H1 (cell line): ENCODE results near the gene WDR54. TPM values are rescaled to one million over a fixed set of nuclear protein-coding genes. Genes with fewer than 3 reads are reported as not detected.

Experiments used
- CTCF ChIA-PET: fragments of 300-600 bp; sonication (Branson Sonifier 250); formaldehyde crosslinking; loops from one replicate; lab custom pipeline; 2021; ENCODE audit not compliant: partially characterized antibody; lab: Charles Lee
- POLR2A ChIA-PET: fragments of 300-600 bp; sonication (Branson Sonifier 250); formaldehyde crosslinking; loops from one replicate; lab custom pipeline; 2021; ENCODE audit warnings: inconsistent platforms; ENCODE audit not compliant: partially characterized antibody; lab: Charles Lee
- DNase-seq, 2 experiments: peaks; one replicate each; pipeline versions ENCODE4 v3.0.0 to v3.0.0-alpha.2; 2010 to 2022; ENCODE audit warnings: low spot score in 2 of 2, low read depth in 1 of 2, mixed read lengths in 1 of 2
- FAIRE-seq: peaks from 2 replicates; lab custom pipeline; 2011; peaks lifted over from hg19 to GRCh38; lab: Jason Lieb, UNC
- H2AFZ ChIP-seq: 2 replicates; pipeline ENCODE4 v1.8.1; 2012; ENCODE audit warnings: low read length, inconsistent platforms
- H2AK5ac ChIP-seq: 2 replicates; pipeline ENCODE4 v1.6.1; 2013; ENCODE audit warnings: low read depth, low read length
- H2BK120ac ChIP-seq: replicated peaks from 2 replicates; pipeline ENCODE3; 2013; ENCODE audit warnings: low read depth, low read length, inconsistent platforms
- H2BK12ac ChIP-seq: 2 replicates; pipeline ENCODE4 v1.6.1; 2013; ENCODE audit warnings: low read depth, low read length
- H2BK15ac ChIP-seq: 2 replicates; pipeline ENCODE4 v1.6.1; 2013; ENCODE audit warnings: low read length
- H2BK20ac ChIP-seq: 2 replicates; pipeline ENCODE4 v1.6.1; 2013; ENCODE audit warnings: low read length
- H2BK5ac ChIP-seq: 2 replicates; pipeline ENCODE4 v1.6.1; 2013; ENCODE audit warnings: low read depth, low read length
- H3K14ac ChIP-seq: 2 replicates; pipeline ENCODE4 v1.6.1; 2013; ENCODE audit warnings: inconsistent platforms; ENCODE audit not compliant: insufficient read length
- H3K18ac ChIP-seq: 2 replicates; pipeline ENCODE4 v1.6.1; 2013; ENCODE audit warnings: low read length; ENCODE audit errors: extremely low read depth
- H3K23ac ChIP-seq: 2 replicates; pipeline ENCODE4 v1.6.1; 2013; ENCODE audit warnings: inconsistent platforms; ENCODE audit not compliant: insufficient read length
- H3K23me2 ChIP-seq: 2 replicates; pipeline ENCODE4 v1.6.1; 2013; ENCODE audit warnings: low read depth, low read length
- H3K27ac ChIP-seq: 2 replicates; pipeline ENCODE4 v1.6.1; 2011; ENCODE audit warnings: low read depth, low read length, inconsistent platforms
- H3K27me3 ChIP-seq, 4 experiments: replicated peaks in 1 of 4; 1 replicate in 1 of 4; 2 replicates in 3 of 4; pipeline versions ENCODE4 v1.6.1 to v1.8.1; 2011 to 2013; ENCODE audit warnings: low read length in 3 of 4, mild to moderate bottlenecking in 3 of 4, inconsistent platforms in 2 of 4, mixed read lengths in 2 of 4, moderate library complexity in 1 of 4; ENCODE audit not compliant: control insufficient read depth in 3 of 4, insufficient read depth in 3 of 4; ENCODE audit errors: extremely low read depth in 1 of 4
- H3K36me3 ChIP-seq, 4 experiments: 2 replicates each; pipeline versions ENCODE4 v1.6.1 to v1.8.1; 2011 to 2013; ENCODE audit warnings: mild to moderate bottlenecking in 4 of 4, low read length in 3 of 4, moderate library complexity in 2 of 4, control low read depth in 1 of 4, inconsistent platforms in 1 of 4; ENCODE audit not compliant: insufficient read depth in 4 of 4, control insufficient read depth in 2 of 4
- H3K4ac ChIP-seq: replicated peaks from 2 replicates; pipeline ENCODE3; 2013; ENCODE audit warnings: low read length, low read depth, mixed read lengths, inconsistent platforms; ENCODE audit not compliant: insufficient read length
- H3K4me1 ChIP-seq, 4 experiments: replicated peaks in 1 of 4; 1 replicate in 1 of 4; 2 replicates in 3 of 4; pipeline versions ENCODE4 v1.6.1 to v1.8.1; 2011 to 2013; ENCODE audit warnings: low read length in 3 of 4, inconsistent platforms in 2 of 4, mixed read lengths in 1 of 4; ENCODE audit not compliant: insufficient read depth in 4 of 4, control insufficient read depth in 3 of 4
- H3K4me2 ChIP-seq, 2 experiments: 2 replicates each; pipeline versions ENCODE4 v1.6.1 to v1.8.1; 2011 to 2013; ENCODE audit warnings: low read depth in 2 of 2, low read length in 2 of 2, control low read depth in 1 of 2, inconsistent platforms in 1 of 2, mild to moderate bottlenecking in 1 of 2; ENCODE audit not compliant: insufficient read depth in 1 of 2
- H3K4me3 ChIP-seq, 4 experiments: fragments of 200-600, 300-600 bp in 1 of 4; sonication (generic), shearing (Covaris generic), sonication (Bioruptor Twin) in 1 of 4; 2 replicates each; pipeline versions ENCODE4 v1.5.1 to v1.8.1; 2011 to 2016; ENCODE audit warnings: low read length in 4 of 4, low read depth in 3 of 4, control low read depth in 2 of 4, inconsistent platforms in 2 of 4, mild to moderate bottlenecking in 2 of 4, mixed read lengths in 1 of 4, moderate library complexity in 1 of 4; ENCODE audit not compliant: insufficient read depth in 2 of 4; ENCODE audit errors: extremely low read depth in 1 of 4
- H3K56ac ChIP-seq: replicated peaks from 2 replicates; pipeline ENCODE3; 2013; ENCODE audit warnings: low read depth, mild to moderate bottlenecking, mixed read lengths, low read length, inconsistent platforms; ENCODE audit not compliant: insufficient read length
- H3K79me1 ChIP-seq: 2 replicates; pipeline ENCODE4 v1.6.1; 2013; ENCODE audit warnings: low read depth, low read length, control low read depth
- H3K79me2 ChIP-seq, 2 experiments: 2 replicates each; pipeline versions ENCODE4 v1.6.1 to v1.8.1; 2012 to 2013; ENCODE audit warnings: low read length in 2 of 2, mild to moderate bottlenecking in 2 of 2, inconsistent platforms in 1 of 2; ENCODE audit not compliant: insufficient read depth in 2 of 2, control insufficient read depth in 1 of 2
- H3K9ac ChIP-seq, 4 experiments: replicated peaks in 1 of 4; 1 replicate in 1 of 4; 2 replicates in 3 of 4; pipeline versions ENCODE4 v1.6.1 to v1.8.1; 2011 to 2013; ENCODE audit warnings: low read depth in 3 of 4, low read length in 3 of 4, control low read depth in 2 of 4, mild to moderate bottlenecking in 2 of 4, moderate library complexity in 2 of 4, inconsistent platforms in 1 of 4; ENCODE audit errors: extremely low read depth in 1 of 4
- H3K9me3 ChIP-seq, 2 experiments: 2 replicates each; pipeline versions ENCODE4 v1.6.1 to v1.8.1; 2012 to 2013; ENCODE audit warnings: mild to moderate bottlenecking in 2 of 2, moderate library complexity in 2 of 2, control low read depth in 1 of 2, inconsistent platforms in 1 of 2, low read depth in 1 of 2, low read length in 1 of 2, mixed read lengths in 1 of 2; ENCODE audit not compliant: insufficient read depth in 2 of 2
- H4K20me1 ChIP-seq, 2 experiments: replicated peaks in 1 of 2; 2 replicates each; pipeline versions ENCODE3 to v1.8.1; 2011 to 2013; ENCODE audit warnings: inconsistent platforms in 2 of 2, low read length in 2 of 2, mild to moderate bottlenecking in 1 of 2; ENCODE audit not compliant: insufficient read depth in 2 of 2, control insufficient read depth in 1 of 2
- H4K5ac ChIP-seq: 2 replicates; pipeline ENCODE4 v1.6.1; 2013; ENCODE audit warnings: low read length, low read depth, mixed read lengths, inconsistent platforms; ENCODE audit not compliant: insufficient read length
- H4K8ac ChIP-seq: 2 replicates; pipeline ENCODE4 v1.8.0; 2013; ENCODE audit warnings: mild to moderate bottlenecking, moderate library complexity, low read length, inconsistent platforms; ENCODE audit not compliant: insufficient read depth; ENCODE audit errors: extremely low read depth
- H4K91ac ChIP-seq: replicated peaks from 2 replicates; pipeline ENCODE3; 2013; ENCODE audit warnings: low read length, mixed read lengths, inconsistent platforms; ENCODE audit not compliant: insufficient read length
- ATF2 ChIP-seq: IDR thresholded peaks from 2 replicates; pipeline ENCODE4 v1.6.1; 2012; ENCODE audit warnings: low read length, inconsistent platforms
- FOSL1 ChIP-seq: IDR thresholded peaks from 2 replicates; pipeline ENCODE4 v1.6.1; 2011; ENCODE audit warnings: mild to moderate bottlenecking, low read depth, low read length, moderate library complexity; ENCODE audit not compliant: insufficient read depth
- MAFK ChIP-seq: IDR thresholded peaks from 2 replicates; pipeline ENCODE4 v1.6.1; 2012; ENCODE audit warnings: low read depth, mild to moderate bottlenecking, improper control_type of control experiment, low read length
- POLR2A ChIP-seq, 2 experiments: IDR thresholded peaks; 1 replicate in 1 of 2; 2 replicates in 1 of 2; pipeline ENCODE4 v1.6.1; 2011; ENCODE audit warnings: low read depth in 2 of 2, low read length in 2 of 2, mild to moderate bottlenecking in 2 of 2; ENCODE audit errors: control extremely low read depth in 1 of 2
- TAF1 ChIP-seq: IDR thresholded peaks from 2 replicates; pipeline ENCODE4 v1.6.1; 2011; ENCODE audit warnings: mild to moderate bottlenecking, low read depth, low read length
- WGBS, 2 experiments: shearing (Covaris generic) in 1 of 2; methylation state at CpG; one replicate each; pipeline versions ENCODE4 v1.1.6 to v1.1.7; 2013 to 2015; ENCODE audit warnings: low lambda C conversion rate in 2 of 2, mixed read lengths in 2 of 2, inconsistent platforms in 1 of 2, low coverage in 1 of 2, missing lambda C conversion rate in 1 of 2; ENCODE audit not compliant: insufficient replicate concordance in 2 of 2, insufficient coverage in 1 of 2, insufficient read length in 1 of 2; ENCODE audit errors: extremely low coverage in 1 of 2, missing lambda C conversion rate in 1 of 2; 5-methylcytosine and 5-hydroxymethylcytosine counted together
- polyA plus RNA-seq, 7 experiments: library from polyadenylated mRNA; depleted of rRNA in 3 of 7; stranded (reverse) in 5 of 7; unstranded in 2 of 7; fragments of >200 nt in 5 of 7; fragments of 200-250 nt in 2 of 7; gene quantifications; 1 replicate in 5 of 7; 2 replicates in 1 of 7; 4 replicates in 1 of 7; pipeline versions ENCODE4 v1.2.1 to v1.2.3, GENCODE V29; 2011 to 2013; ENCODE audit warnings: missing spikeins in 2 of 7, mixed read lengths in 2 of 7
- total RNA-seq: library from RNA; stranded (reverse); fragmentation: NEBNext Ultra II Directional; extraction: Animal tissue kit (Norgen Biotek cat#: 25700); gene quantifications from 2 replicates; pipeline ENCODE4 v1.2.1, GENCODE V29; 2021

WDR54 gene
- total and polyA plus RNA-seq, 2 of the 8 experiments (the other 6 are each of a cell fraction or from before 2014, with no cell fraction given), result 41.6 to 125 TPM

DNA sequence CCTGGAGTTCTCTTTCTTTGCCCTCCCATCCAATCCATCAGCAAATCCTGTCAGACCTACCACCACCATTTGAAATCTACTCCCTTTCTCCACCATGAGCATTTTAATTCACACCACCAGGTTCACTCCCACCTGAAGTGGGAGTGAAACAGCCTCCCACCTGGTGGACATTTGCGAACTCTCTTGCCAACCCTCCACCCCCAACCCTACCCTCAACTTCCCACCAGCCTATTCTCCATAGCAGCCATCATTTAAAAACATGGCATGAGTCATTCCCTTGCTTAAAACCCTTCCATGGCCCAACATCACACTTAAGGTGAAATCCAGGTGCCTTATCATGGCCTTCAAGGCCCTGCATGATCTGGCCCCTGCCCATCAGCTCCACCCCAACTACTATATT, 16.7 kb downstream of the WDR54 start:
- FAIRE-seq (no peak), DNase-seq (no peak)
- Histone ChIP-seq H4K20me1 (peaks cover 6 to 14% of the 10 kb centered on the region in 2 experiments), H2BK15ac (no peak overlapping the region), H3K27ac (no peak overlapping the region), H3K4ac (no peak overlapping the region), H4K8ac (no peak overlapping the region; the same call in 1 of the 2 replicates), H3K23me2 (peaks cover 6% of the 10 kb centered on the region; the same call in 1 of the 2 replicates), H3K36me3 (peaks cover 0 to 5% (median 1%) of the 10 kb centered on the region in 4 experiments; a peak in 1 of 8 replicates), H3K4me1 (peaks cover 4 to 24% (median 17%) of the 10 kb centered on the region in 4 experiments; a peak in 6 of 7 replicates), H3K27me3 (no peaks in the 10 kb centered on the region), H2AFZ (no peak overlapping the region), H4K91ac (no peak overlapping the region), H3K18ac (no peak overlapping the region), H3K4me3 (no peak overlapping the region), H2BK5ac (no peak overlapping the region), H2BK120ac (no peak overlapping the region), H3K79me2 (peaks cover 4 to 47% of the 10 kb centered on the region in 2 experiments; a peak in 2 of 4 replicates), H3K14ac (no peak overlapping the region), H2BK20ac (no peak overlapping the region), H3K56ac (no peak overlapping the region), H3K9ac (no peak overlapping the region; a peak in 1 of 7 replicates), H3K79me1 (peaks cover 22% of the 10 kb centered on the region), H2AK5ac (peak overlapping the region; percentile 25), H3K9me3 (no peaks in the 10 kb centered on the region), H3K4me2 (peak overlapping the region in 1 of 2 experiments; percentile 11; a peak in 1 of 4 replicates), H2BK12ac (no peak overlapping the region), H4K5ac (no peak overlapping the region), H3K23ac (no peak overlapping the region)
- ChIA-PET CTCF (interaction anchor here (1.0 to 3.1 kb wide), 3 partner anchors 13 to 137 kb away, joined by 3 to 16 read pairs (median 3); partner anchors contain the start of gene WBP1), POLR2A (interaction anchor here (1.5 to 3.9 kb wide), 3 partner anchors 10 to 19 kb away, joined by 4 to 66 read pairs (median 42); partner anchors contain the start of genes INO80B and WBP1)
- TF ChIP-seq ATF2 (no peak), POLR2A (IDR thresholded peaks at IDR 0.05; ENCODE audit: control extremely low read depth in 1 of 2, low read depth in 2 of 2, low read length in 2 of 2) (no peak), FOSL1 (no peak), TAF1 (no peak), MAFK (no peak)
- 100% methylated on average over 1 of the region's 1 CpG; no CpG with 5 or more reads in 1 of the 2 experiments for WGBS, 2 experiments
